Mucosa of stomach (tissue), 1 donor: ENCODE data around the gene USP3.
A peak's percentile ranks its signal among the peaks of the same experiment; 100 is the strongest.
"Not testable (repeated sequence)": the region's sequence is repeated elsewhere in the genome, so short reads cannot be mapped to it uniquely, and the experiment has no call there.

Source experiments
- H3K27me3 ChIP-seq: one replicate; pipeline ENCODE4 v1.7.0; 2013; ENCODE audit warnings: mild to moderate bottlenecking, low read length; ENCODE audit not compliant: control insufficient read depth, insufficient read depth
- H3K36me3 ChIP-seq: one replicate; pipeline ENCODE4 v1.7.0; 2013; ENCODE audit warnings: low read length; ENCODE audit not compliant: control insufficient read depth, insufficient read depth
- H3K4me1 ChIP-seq: one replicate; pipeline ENCODE4 v1.7.0; 2013; ENCODE audit warnings: mild to moderate bottlenecking, low read length; ENCODE audit not compliant: control insufficient read depth, insufficient read depth
- H3K4me3 ChIP-seq: one replicate; pipeline ENCODE4 v1.7.0; 2013; ENCODE audit warnings: low read length
- H3K9ac ChIP-seq: one replicate; pipeline ENCODE4 v1.7.0; 2013; ENCODE audit warnings: mild to moderate bottlenecking, low read length, moderate library complexity
- H3K9me3 ChIP-seq: one replicate; pipeline ENCODE4 v1.7.0; 2013; ENCODE audit warnings: mild to moderate bottlenecking, low read length, moderate library complexity; ENCODE audit not compliant: control insufficient read depth
- donor health status: Pancreatic carcinoma.

USP3 gene

GRCh38 chr15:63604281-63604680 is 99.9 kb downstream of the USP3 start:
- Histone ChIP-seq H3K4me1 (peaks cover 14% of the 10 kb centered on the region), H3K36me3 (peaks cover 7% of the 10 kb centered on the region), H3K4me3 (no peak overlapping the region), H3K9ac (no peak overlapping the region), H3K9me3 (no peaks in the 10 kb centered on the region), H3K27me3 (no peaks in the 10 kb centered on the region)

GRCh38 chr15:63605036-63605435 is 100.6 kb downstream of the USP3 start:
- Histone ChIP-seq H3K36me3 (peaks cover 7% of the 10 kb centered on the region), H3K4me1 (peaks cover 12% of the 10 kb centered on the region), H3K9ac (no peak overlapping the region), H3K27me3 (no peaks in the 10 kb centered on the region), H3K4me3 (no peak overlapping the region), H3K9me3 (no peaks in the 10 kb centered on the region)

DNA sequence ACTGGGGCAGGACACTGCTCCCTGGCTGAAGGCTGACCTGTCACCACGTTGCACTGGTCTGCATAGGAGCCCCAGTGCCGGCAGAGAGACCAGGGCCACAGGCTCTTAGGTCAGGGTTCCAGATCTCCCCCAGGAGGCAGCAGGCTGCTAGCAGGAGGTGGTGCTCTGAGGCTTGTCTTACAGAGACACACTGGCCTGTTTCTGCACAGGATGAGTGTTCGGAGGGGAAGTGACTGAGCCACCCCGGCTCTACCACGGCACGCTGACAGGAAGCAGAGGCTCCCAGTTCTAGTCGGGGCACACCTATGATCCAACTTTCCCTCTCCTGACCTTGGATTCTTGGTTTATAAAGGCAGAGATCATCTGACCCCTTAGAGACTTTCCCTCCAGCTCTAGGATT is 101.4 kb downstream of the USP3 start:
- Histone ChIP-seq H3K27me3 (no peaks in the 10 kb centered on the region), H3K9ac (no peak overlapping the region), H3K4me1 (peaks cover 17% of the 10 kb centered on the region)

GRCh38 chr15:63606308-63606707 is 101.9 kb downstream of the USP3 start:
- Histone ChIP-seq H3K36me3 (peaks cover 12% of the 10 kb centered on the region), H3K4me3 (no peak overlapping the region), H3K9me3 (no peaks in the 10 kb centered on the region), H3K4me1 (peaks cover 22% of the 10 kb centered on the region), H3K9ac (no peak overlapping the region), H3K27me3 (no peaks in the 10 kb centered on the region)

More for the DNA sequence above, 101.4 kb downstream of the USP3 start:
- Histone ChIP-seq H3K4me3 (no peak overlapping the region), H3K36me3 (peaks cover 12% of the 10 kb centered on the region), H3K9me3 (no peaks in the 10 kb centered on the region)

- H3K27me3 ChIP-seq = no peaks in the 10 kb centered on the region
- H3K4me3 ChIP-seq = no peak overlapping the region
- peaks cover 12% of the 10 kb centered on the region for H3K36me3 ChIP-seq
- H3K9ac ChIP-seq = no peak overlapping the region
- no peaks in the 10 kb centered on the region for H3K9me3 ChIP-seq
- H3K4me1 ChIP-seq = peaks cover 19% of the 10 kb centered on the region
These were observed 104.6 kb downstream of the USP3 start for GRCh38 chr15:63608989-63609388.

GRCh38 chr15:63609448-63609847 is 105.1 kb downstream of the USP3 start:
- Histone ChIP-seq H3K9me3 (no peaks in the 10 kb centered on the region), H3K36me3 (peaks cover 12% of the 10 kb centered on the region), H3K4me3 (no peak overlapping the region), H3K4me1 (peaks cover 19% of the 10 kb centered on the region), H3K9ac (no peak overlapping the region), H3K27me3 (no peaks in the 10 kb centered on the region)

GRCh38 chr15:63610209-63610841 is 105.9 kb downstream of the USP3 start:
- Histone ChIP-seq H3K4me3 (no peak overlapping the region), H3K4me1 (peaks cover 19% of the 10 kb centered on the region), H3K9ac (peak overlapping the region; percentile 24)

GRCh38 chr15:63611177-63611576 is 106.8 kb downstream of the USP3 start:
- H3K4me3 ChIP-seq = no peak overlapping the region
- H3K4me1 ChIP-seq = peaks cover 19% of the 10 kb centered on the region
- H3K27me3 ChIP-seq = no peaks in the 10 kb centered on the region
- H3K9ac ChIP-seq = peak overlapping the region; percentile 24
- H3K36me3 ChIP-seq = peaks cover 12% of the 10 kb centered on the region
- no peaks in the 10 kb centered on the region for H3K9me3 ChIP-seq

More at GRCh38 chr15:63610209-63610841, 105.9 kb downstream of the USP3 start:
- Histone ChIP-seq H3K27me3 (no peaks in the 10 kb centered on the region), H3K36me3 (peaks cover 12% of the 10 kb centered on the region), H3K9me3 (no peaks in the 10 kb centered on the region)

DNA sequence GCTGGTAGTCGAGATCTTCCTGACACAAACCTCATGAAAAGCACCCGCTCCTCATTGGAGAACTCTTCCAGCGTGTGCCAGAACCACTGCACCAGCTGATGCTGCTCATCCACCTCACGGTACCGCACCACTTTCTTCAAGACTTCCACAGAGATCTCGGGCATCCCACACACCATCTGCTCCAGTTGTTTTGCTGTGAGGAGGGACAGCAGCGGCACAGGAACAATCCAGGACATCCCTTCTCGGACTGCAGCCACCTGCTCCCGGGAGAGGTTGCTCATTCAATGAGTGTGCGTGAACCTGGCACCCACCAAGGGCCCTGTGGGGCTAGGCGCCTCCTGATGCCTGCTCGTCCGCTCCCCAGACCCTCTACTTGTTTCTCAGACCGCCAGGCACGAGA is 107.9 kb downstream of the USP3 start:
- no peak overlapping the region for H3K4me3 ChIP-seq
- no peaks in the 10 kb centered on the region for H3K27me3 ChIP-seq
- peaks cover 19% of the 10 kb centered on the region for H3K4me1 ChIP-seq
- peaks cover 12% of the 10 kb centered on the region for H3K36me3 ChIP-seq
- H3K9me3 ChIP-seq = no peaks in the 10 kb centered on the region
- no peak overlapping the region for H3K9ac ChIP-seq

DNA sequence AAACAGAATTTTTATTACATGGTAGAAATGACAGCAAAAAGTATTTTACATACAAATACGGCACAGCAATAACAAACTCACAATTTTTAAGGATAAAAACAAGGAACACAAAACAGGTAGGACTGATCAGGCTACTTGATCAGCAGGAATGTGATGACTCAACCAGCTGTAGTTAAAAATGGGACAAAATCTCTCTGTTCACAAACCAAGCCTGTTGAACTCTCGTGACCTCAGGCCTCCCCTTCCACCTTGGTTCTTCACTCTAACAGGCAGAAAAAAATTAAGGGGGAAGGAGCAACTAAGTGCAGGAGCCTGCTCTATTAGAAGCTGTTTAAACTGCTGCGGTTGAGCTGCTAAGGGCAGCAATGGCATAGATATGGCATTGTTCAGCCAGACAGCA is 111.5 kb downstream of the USP3 start:
- no peaks in the 10 kb centered on the region for H3K27me3 ChIP-seq
- H3K9me3 ChIP-seq = no peaks in the 10 kb centered on the region
- H3K4me3 ChIP-seq = no peak overlapping the region
- no peaks in the 10 kb centered on the region for H3K36me3 ChIP-seq
- no peak overlapping the region for H3K9ac ChIP-seq
- H3K4me1 ChIP-seq = peaks cover 9% of the 10 kb centered on the region

GRCh38 chr15:63617147-63617546 is 112.8 kb downstream of the USP3 start:
- not testable (repeated sequence) for H3K9ac ChIP-seq, H3K36me3 ChIP-seq, H3K27me3 ChIP-seq, H3K9me3 ChIP-seq, H3K4me3 ChIP-seq, H3K4me1 ChIP-seq

GRCh38 chr15:63617627-63618026 is 113.2 kb downstream of the USP3 start:
- H3K4me1 ChIP-seq, H3K9ac ChIP-seq, H3K27me3 ChIP-seq, H3K36me3 ChIP-seq, H3K4me3 ChIP-seq, H3K9me3 ChIP-seq: not testable (repeated sequence)

GRCh38 chr15:63620760-63621159 is 116.4 kb downstream of the USP3 start:
- H3K4me3 ChIP-seq, H3K9me3 ChIP-seq, H3K9ac ChIP-seq, H3K4me1 ChIP-seq, H3K36me3 ChIP-seq, H3K27me3 ChIP-seq: not testable (repeated sequence)
